HT1080 (cell line): Measurements from ENCODE around the gene DYNLRB2. TPM values are rescaled to one million over a fixed set of nuclear protein-coding genes. Genes with fewer than 3 reads are reported as not detected.

Experiments used
- DNase-seq: peaks from one replicate; pipeline ENCODE4 v3.0.0-alpha.2; 2015; ENCODE audit warnings: low read depth
- polyA plus RNA-seq, 2 experiments: library from polyadenylated mRNA; depleted of rRNA; stranded (reverse); fragments of >200 nt; gene quantifications; 2 replicates each; pipeline ENCODE4 v1.2.3, GENCODE V29; 2015
- total RNA-seq: library from RNA; depleted of rRNA; stranded (reverse); fragments of >200 nt; shearing (Covaris generic); gene quantifications from 2 replicates; pipeline ENCODE4 v1.2.3, GENCODE V29; 2014; rRNA removed

The DYNLRB2 gene
- not detected in 2 replicates for total RNA-seq
- not detected in 2 replicates for polyA plus RNA-seq (2015; cell fraction: cytosol; rRNA removed)
- polyA plus RNA-seq (2015; cell fraction: nucleus; rRNA removed): not detected in 2 replicates

- DNase-seq: peak; percentile 93
These were observed at the start of gene DYNLRB2 for GRCh38 chr16:80540516-80541305. DYNLRB2 (plus strand) TSS chr16:80540993; CDS start chr16:80541077, 84 bp downstream.

DNA sequence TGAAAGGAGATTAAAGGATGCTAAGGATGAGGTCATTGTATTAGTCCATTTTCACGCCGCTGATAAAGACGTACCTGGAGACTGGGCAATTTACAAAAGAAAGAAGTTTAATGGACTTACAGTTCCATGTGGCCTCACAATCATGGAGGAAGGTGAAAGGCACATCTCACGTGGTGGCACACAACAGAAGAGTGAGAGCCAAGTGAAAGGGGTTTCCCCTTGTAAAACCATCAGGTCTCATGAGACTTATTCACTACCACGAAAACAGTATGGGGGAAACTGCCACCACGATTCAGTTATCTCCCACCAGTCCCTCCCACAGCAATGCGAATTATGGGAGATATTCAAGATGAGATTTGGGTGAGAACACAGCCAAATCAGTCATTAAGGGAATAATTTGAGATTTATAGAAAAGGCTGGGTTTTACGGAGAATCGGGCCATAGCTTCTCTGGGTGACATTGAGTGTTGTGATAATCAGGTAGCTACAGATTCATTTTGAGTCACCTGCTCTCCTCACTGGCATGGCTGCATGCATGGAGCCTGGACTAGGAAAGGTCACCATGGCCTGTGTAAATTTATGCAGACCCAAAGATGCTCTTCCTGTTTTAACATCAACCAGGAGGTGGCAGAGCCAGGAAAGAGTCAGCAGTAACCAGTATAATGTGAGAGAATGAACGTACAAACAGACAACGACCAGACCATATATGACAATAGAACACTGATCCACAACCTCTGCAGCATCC lies 40.5 kb upstream of the DYNLRB2 start:
- no peak for DNase-seq

DNA sequence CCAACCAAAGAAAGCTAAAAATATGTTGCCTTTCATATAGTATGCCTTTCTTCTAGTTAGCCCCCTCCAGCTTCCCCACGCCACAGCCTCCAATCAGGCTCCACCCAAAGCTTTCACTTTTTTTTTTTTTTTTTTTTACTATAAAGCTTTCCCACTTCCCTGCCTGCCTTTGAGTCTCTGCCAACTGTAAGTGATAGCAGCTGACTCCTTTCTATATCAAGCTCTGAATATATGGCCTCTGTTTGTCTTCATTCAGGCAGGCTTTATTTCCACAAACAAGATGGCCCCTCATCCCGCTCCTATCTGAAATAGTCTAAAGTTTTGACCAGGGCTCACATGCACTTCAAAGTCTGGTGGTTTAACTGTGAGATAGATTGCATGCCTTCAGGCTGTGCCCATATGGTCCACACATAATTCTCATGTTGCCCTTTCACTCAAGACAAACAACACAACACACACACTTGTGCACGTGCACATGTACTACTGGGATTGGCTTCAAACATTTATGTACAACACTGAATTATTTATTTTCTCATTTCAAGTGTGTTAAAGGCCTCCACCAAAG lies 39.8 kb upstream of the DYNLRB2 start:
- DNase-seq: no peak

DNA sequence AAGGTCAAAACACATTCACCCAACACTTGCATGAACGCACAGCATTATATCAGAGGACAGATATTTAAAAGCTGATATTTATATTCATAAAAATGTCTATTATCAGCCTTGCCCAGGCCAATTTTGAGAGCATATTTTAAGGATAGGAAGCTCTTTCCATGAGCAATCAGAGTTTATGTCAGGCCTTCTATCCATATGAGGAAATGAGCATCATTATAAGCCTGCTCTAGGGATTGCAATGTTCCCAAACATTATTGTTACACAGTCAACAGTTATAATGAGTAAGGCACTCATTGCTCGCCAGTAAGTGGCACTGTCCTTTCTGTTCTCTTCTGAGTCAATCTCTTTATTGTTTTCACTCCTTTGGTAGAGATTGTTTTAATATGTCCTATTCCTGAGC lies 37.7 kb upstream of the DYNLRB2 start:
- no peak for DNase-seq

DNA sequence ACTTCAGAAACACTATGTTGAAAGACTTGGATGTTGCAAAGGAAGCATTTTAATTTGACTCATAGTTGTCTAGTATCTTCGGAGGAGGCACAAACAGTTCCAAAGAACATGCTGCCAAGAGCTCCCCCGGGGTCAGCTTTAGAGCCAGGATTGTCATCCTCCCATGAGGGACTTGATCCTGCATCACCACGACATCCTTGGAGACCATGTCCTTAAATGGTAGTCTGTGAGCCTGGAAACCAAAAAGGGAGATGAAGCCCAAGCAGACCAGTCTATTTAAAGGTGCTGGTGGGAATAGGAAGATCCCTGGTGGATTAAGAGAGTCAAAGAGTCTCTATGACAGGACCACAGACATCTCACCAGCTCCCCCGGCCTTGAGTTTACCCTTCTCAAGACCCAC lies 33.3 kb upstream of the DYNLRB2 start:
- no peak for DNase-seq

DNA sequence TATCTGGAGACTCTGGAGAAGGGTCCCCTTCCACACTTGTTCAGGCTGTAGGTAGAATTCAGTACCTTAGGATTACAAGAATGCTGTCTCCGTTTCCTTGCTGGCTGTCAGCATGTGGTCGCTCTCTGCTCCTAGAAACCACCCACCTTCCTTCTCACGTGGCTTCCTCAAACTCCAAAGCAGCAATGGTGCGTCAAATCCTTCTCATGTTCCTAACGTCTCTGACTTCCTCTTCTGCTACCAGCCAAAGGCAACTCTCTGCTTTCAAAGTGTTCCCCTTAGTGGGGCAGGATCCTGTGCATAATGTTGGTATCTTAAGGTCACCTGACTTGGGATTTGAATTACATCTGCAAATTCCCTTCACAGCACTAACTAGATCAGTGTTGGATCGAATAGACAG lies 30.9 kb upstream of the DYNLRB2 start:
- peak; percentile 17 for DNase-seq

DNA sequence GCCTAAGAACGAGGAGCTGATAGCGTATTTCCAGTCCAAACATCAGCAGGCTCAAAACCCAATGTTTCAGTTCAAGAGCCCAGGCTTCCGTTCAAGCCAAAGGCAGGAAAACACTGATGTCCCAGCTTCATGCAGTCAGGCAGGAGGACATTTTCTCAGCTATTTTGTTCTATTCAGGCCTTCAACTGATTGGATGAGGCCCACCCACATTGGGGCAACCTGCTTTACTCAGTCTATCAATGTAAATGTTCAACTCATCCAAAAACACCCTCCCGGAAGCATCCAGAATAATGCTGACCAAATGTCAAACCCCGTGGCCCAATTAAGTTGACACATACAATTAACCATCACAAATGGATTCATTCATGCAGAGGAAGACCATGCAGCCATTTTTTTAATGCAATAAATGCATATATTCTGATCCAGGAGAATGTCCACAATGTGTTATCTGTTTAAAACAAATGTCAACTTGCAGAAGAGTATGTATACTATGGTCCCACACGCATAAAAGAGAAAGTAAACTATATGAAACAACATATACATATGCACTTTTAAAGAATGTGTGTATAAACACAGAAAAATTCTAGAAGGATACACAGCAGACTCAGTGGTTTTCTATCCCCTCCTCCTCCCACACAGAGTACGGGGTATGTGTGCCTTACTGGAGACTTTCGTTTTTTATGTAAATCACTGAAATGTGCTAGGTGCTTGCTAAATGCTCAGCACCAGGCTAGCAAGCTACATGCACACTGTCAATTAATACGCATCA lies 28.8 kb upstream of the DYNLRB2 start:
- no peak for DNase-seq

GRCh38 chr16:80512593-80512853 lies 28.3 kb upstream of the DYNLRB2 start:
- DNase-seq: no peak

GRCh38 chr16:80515374-80515773 lies 25.4 kb upstream of the DYNLRB2 start:
- DNase-seq: no peak

DNA sequence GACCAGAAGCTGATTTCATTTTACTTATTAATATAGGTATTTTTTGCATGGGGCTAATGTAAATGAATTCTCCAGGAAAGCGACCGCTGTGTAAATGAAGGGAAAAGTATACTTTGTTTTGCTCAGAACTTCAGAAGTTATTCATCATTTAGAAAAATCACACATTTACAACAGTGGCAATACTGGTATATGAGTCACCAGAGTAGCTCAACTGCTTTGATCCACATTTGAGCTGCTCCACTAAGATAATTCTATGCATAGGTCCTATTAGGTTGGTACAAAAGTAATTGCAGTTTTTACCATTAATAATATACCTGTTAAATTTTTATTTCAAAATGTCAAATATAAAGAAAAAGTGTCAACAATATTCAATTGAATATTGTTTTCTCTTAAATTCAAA lies 22.9 kb upstream of the DYNLRB2 start:
- DNase-seq: no peak

GRCh38 chr16:80518436-80518835 lies 22.4 kb upstream of the DYNLRB2 start:
- peak; percentile 58 for DNase-seq

- DNase-seq: no peak
These were observed 21.6 kb upstream of the DYNLRB2 start for GRCh38 chr16:80519189-80519588.

- no peak for DNase-seq
These were observed 15.4 kb upstream of the DYNLRB2 start for GRCh38 chr16:80525420-80525819.

DNA sequence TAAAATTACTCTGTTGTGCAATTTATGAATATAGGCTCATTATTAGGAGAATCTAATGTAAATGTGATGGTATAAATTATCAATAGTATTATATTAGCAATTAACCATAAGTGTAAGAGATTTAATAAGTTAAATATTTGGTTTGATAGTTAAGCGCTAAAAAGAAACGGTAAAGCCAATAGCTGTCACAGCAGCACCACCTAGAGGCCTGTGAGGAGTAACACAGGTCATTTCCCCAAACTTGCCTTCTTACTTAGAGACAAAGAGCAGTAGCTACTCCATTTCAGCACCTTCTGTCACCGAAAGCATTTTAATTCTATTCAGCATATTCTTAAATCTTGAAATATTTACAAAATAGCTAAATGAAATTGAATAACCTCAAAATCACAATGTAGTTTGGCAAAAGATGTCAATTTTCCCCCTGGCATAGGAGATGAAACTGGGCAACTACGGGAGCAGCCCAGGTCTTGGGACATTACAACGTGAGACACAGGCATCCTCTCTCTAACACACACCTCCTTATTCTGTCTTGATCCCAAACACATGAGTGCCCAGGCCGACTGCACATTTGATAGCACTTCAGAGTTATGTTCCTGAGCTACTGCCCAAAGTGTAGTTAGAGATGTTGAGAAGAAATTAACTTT lies 14.3 kb upstream of the DYNLRB2 start:
- peak; percentile 46 for DNase-seq

GRCh38 chr16:80527297-80527696 lies 13.5 kb upstream of the DYNLRB2 start:
- DNase-seq: peak; percentile 42

GRCh38 chr16:80530479-80530878 lies 10.3 kb upstream of the DYNLRB2 start:
- no peak for DNase-seq

DNA sequence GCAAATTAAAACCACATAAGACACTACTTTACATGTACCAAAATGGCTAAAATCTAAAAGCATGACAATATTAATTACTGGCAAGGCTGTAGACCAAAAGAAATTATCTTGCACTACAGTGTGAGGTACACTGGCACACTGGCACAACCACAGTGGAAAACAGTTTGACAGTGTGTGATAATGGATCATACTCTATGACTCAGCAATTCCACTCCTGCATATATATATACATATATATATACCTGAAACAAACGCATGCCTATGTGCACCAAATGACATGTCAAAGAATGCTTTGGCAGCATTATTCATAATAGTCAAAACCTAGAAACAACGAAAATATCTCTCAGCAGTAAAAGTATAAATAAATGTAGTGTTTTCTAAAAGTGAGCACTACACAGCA lies 4.6 kb upstream of the DYNLRB2 start:
- no peak for DNase-seq

GRCh38 chr16:80541306-80541694 lies 507 bp downstream of the DYNLRB2 start:
- DNase-seq: no peak

GRCh38 chr16:80543162-80543561 lies 2.4 kb downstream of the DYNLRB2 start:
- DNase-seq: no peak

- no peak for DNase-seq
These were observed 3.5 kb downstream of the DYNLRB2 start for GRCh38 chr16:80544326-80544725.

DNA sequence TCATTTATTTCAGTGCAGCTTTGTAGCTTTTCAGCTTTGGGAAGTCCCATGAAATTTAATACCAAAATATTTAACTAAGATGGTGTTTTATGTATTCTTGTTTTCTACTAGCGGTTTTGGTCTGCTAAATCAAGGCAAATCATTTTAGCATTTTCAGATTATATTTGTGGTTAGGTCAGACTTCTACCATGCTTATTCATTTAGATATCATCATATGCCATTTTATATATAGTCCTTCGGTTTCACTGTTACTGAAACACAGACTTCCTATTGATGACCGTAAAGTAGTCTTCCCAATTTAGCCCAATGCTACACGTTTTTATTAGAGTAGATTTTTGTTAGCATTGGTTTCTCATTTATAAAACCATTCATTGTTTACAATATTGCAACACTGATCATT lies 5.5 kb downstream of the DYNLRB2 start:
- no peak for DNase-seq
